ACHN (cell line): ENCODE data around the gene AZI2.
A peak's percentile ranks its signal among the peaks of the same experiment; 100 is the strongest.

Experiments used
- DNase-seq: peaks from one replicate; pipeline ENCODE4 v3.0.0-alpha.2; 2015
- in situ Hi-C: cut with HindIII; loops from 2 replicates; pipeline ENCODE4 v1.10.0; 2017; ENCODE audit warnings: low sequenced_read_pairs, low pct_ligation_motif_present, low pct_unique_long_range_greater_than_20kb

AZI2 gene, protein sequence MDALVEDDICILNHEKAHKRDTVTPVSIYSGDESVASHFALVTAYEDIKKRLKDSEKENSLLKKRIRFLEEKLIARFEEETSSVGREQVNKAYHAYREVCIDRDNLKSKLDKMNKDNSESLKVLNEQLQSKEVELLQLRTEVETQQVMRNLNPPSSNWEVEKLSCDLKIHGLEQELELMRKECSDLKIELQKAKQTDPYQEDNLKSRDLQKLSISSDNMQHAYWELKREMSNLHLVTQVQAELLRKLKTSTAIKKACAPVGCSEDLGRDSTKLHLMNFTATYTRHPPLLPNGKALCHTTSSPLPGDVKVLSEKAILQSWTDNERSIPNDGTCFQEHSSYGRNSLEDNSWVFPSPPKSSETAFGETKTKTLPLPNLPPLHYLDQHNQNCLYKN

DNA sequence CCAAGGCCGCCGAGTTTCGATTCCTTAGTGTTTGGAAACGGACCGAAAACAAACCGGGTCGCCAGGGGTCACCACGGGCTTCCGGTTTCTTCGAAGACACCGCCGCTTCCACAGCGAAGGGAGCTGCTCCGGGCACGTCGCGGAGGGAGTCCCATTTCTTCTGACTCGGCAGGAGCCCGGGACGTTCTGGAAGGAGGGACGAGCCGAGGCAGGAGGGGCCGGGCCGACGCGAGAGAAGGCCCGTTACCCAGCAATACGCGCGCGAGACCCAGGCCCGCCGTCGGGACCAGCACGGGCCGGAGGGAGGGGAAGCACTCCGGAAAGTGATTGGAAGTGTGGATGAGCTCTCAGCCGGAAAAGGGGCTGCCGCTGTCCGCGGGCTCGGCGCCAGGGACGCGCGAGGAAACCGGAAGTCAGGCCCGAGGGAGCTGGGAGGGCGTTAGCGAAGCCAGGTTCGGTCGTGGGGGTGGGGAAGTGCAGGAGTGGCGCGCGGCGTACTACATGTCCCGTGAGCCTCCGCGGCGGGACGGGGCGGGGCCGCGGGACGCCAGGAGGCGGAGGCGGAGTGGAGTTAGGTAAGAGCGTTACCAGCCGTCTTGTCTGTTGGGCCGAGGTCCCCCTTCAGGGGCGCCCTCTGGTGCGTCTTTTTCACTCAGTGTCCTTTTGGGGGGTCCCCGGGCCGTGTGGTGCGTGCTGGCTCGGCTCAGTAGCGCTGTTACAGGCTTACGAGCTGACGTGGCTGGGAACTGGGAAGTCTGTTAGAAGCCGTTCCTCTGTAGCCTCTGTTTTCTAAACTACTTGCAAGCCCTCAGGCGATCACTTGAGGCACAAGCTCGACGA, at the start of gene AZI2, which contains the start of gene ZCWPW2:
TSS of gene AZI2 (minus strand) at position 196 of the 840 bp plus-strand sequence. CDS start 8,207 bp downstream, outside the sequence.
TSS of gene ZCWPW2 (plus strand) at position 93 of the 840 bp plus-strand sequence. CDS start 64,348 bp downstream, outside the sequence.
- in situ Hi-C loops, result no loop called here
- DNase-seq, result peak; percentile 93

DNA sequence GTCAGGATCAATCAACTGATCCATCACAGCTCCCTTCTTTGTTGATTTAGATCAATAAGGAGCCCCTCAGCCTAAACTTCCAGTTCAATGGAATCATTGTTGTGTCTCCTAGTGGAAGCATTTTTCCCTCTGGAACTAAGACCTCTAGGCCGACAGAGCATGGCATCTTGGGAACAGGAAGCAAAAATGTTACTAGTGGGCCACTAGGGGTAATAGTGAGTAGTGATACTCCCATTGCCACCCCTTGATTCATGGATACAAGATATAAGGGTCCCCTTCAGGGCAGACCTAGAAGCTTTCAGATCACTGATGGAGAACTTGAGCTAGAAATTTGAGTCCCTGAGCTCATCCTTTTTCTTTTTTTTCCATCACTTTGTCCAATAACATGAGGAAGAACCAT, 40.4 kb upstream of the AZI2 start:
- in situ Hi-C loops, result no loop called here
- DNase-seq, result no peak

DNA sequence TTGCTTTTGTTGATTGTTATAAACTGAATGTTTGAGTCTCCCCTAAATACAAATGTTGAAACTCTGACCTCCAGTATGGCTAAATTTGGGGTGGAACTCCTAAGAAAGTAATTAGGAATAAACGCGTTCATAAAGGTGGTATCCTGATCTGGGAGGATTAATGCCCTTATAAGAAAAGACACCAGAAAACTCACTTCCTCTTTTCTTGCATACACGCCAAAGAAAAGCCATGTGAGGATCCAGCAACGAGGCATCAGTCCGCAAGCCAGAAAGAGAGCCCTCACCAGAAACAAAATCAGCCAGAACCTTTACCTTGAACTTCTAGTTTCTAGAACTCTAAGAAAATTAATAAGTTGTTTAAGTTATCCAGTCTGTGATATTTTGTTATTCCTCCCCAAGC, 37.4 kb upstream of the AZI2 start:
- in situ Hi-C loops, result no loop called here
- DNase-seq, result no peak

DNA sequence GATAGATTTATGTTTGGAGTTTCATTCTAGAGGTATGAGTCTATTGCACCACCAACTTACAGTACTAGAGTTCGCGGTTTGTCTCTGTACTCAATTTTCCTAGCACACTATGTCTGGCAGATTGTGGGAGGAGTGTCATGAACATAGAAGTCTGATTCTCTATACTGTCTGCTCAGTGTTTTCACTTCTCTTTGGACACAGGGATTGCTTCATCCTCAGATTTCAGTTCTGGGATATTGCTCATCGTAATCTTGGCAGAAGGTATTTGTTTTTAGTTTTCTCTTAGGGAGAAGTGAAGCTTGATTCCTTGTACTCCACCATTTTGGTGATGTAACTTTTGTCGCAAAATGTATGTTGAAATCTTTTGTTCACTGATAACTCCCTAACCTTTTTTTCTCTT, 27.8 kb upstream of the AZI2 start:
- DNase-seq, result no peak
- in situ Hi-C loops, result no loop called here

DNA sequence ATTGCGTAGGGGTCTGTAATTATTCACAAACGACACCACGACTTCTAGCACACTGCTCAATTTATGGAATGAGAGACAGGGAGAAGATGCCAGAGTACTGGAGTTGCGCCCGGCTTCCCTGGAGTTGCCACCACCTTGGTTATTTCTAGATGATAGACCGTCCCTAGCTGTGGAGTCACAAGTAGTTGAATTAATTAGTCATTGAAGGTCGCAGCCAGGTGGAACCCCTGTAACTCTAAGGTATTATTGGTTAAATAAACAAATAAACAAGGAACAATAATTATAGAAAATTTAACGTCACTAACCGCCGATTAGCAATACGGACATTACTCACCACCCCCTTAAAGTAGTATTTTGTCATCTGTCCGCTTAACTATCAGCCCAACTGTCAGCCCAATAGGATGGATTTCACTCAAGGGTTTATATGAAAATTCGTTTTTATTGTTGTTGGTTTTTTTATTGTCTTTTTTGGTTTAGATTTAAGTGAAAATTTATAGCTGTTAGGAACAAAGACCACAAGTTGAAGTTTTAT, 911 bp upstream of the AZI2 start:
- DNase-seq, result no peak
- in situ Hi-C loops, result no loop called here

DNA sequence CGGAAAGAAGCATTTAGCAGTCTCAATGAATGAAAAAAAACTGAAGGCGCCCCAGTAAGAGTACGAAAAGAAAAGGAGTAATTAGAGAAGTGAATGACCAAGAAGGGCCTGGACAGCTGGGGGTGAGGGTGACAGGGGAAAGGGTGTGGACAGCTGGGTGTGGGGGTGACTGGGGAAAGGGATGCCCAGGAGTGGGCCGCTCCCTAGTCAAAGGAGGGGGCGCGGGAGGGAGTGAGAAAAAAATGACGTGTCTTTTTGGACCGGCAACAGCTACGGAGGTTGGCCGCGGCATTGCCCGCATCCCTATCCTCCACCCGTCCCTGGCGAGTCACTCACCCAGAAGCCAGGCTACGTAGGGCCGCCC, 377 bp downstream of the AZI2 start:
- no peak for DNase-seq

DNA sequence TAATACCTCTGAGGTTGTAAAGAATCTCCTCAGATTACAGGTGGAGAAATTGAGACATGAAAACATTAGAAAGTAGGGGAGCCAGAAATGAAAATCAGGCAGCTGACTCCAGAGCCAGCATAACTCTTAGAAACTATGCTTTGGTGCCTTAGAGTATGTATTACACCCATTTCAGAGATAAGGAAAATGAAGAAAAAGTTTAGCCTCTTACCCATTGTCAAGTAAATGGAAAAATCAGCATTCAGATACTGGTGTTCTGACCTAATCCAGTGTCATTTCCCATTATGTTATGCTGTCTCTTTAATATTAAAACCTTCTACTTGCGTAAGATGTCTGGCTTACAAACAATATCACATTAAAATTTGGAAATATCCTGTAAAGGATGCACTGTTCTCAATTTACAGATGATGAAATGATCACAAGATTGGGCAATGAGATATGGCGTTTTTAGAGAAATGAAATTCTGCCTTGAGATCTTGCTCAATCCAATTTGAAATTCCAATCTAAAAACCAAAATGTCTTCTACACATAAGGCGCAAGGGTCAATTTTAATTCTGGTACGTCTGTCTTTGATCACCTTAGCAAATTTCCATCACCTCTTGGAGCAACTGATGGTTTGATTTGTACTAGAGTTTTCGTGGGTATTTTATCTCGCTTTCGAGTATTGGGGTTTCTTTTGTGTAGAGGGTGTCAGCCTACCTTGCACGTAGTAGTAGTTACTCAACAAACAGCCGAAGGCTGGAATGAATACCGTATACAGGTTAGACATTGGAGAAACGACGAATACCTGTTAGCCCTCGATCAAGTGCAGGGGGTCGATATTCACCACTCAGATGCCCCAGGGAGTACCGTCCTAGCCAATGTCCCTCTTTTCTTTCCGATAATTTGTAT, 1.0 kb downstream of the AZI2 start:
- DNase-seq, result peak; percentile 3

More for the DNA sequence above, 377 bp downstream of the AZI2 start:
- in situ Hi-C loops, result no loop called here

DNA sequence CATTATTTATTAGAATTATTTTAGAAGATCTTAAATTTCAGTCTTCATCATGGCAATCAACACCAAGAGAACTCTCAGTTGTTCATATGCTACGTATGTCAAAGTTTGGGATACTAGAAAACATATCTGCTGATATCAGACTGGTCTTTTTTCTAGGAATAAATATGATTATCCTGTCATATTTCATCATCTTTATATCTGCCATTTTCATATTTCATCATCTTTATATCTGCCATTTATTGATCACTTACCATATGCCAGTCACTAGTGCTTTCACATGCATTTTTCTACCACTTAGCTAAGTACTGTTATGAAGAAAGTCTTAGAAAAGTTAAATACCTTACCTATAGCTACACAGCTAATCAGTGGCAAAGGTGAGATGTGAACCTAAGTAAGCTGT, 2.9 kb downstream of the AZI2 start:
- in situ Hi-C loops, result no loop called here

More for the DNA sequence above, 1.0 kb downstream of the AZI2 start:
- in situ Hi-C loops, result no loop called here

DNA sequence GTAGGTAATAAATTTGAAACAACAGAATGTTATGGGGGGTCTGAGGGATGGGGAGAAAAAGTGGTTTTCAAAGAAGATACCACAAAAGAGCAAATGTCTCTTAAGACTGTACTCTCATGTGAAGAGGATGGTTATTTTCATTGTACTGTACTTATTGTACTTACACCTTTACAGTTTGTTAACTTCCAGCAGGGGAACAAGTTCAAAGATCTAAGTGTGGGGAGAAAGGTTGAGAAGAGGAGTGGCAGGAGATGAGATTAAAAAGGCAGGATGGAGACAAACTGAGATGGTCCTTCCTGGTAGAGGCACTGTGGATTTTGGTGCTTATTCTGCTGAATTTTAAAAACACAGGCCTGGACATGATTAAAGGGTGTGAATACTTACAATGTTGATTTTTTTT, 5.5 kb downstream of the AZI2 start:
- in situ Hi-C loops, result no loop called here
- no peak for DNase-seq

More for the DNA sequence above, 2.9 kb downstream of the AZI2 start:
- no peak for DNase-seq

DNA sequence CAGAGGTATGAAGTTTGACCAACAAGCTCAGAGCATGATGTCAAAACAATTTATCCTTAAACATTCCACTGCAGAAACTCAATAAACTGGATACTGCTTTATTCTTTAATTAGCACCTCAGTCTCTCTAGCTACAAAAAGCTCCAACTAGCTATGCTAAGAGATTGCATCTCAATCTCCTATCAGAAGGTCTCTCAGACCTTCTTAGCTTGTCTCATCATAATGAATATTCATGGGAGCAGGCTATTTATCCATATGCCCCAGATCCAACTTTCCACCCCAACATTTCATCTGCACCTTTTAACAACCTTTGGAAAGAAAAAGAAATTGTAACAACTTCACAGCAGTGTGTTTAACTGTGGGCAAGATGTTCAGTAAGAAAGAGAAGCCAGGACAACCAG, 11.4 kb downstream of the AZI2 start:
- DNase-seq, result no peak
- in situ Hi-C loops, result no loop called here

DNA sequence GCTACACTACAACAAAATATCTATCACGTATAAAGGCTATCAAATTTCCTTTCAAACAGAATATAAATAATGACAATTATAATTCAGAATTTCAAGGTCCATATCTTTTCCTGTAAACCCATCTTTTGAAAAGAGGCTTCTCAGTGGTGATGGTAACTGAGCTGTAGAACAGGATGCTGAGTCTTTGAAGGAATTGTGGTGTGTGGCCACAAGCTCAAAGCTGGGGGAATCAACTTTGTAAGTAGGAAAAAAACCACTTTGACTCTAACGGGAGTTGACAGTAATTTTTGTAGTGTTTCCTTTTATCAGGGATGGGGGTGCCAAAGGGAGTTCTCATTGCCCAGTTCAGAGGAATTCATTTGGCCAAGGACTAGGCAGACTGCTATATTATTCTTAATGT, 13.4 kb downstream of the AZI2 start:
- in situ Hi-C loops, result no loop called here
- DNase-seq, result no peak

DNA sequence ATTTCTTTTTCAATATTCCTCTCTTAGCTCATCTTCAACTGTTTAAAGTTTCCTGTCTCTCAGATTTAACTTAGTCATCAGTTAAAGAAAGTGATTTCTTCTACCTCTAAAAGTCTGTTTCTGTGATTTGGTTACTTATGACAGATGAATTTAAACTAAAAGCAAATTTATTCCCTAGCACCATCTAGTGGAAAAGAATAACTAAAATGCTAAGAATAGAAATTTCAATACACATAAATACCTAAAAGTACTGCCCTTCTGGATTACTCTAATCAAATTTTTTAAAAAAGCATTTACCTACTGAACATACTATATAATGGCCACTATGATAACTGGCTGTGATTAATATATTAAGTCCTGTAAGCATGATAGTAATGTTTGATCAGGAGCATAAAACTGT, 14.1 kb downstream of the AZI2 start:
- peak; percentile 6 for DNase-seq
- in situ Hi-C loops, result no loop called here

DNA sequence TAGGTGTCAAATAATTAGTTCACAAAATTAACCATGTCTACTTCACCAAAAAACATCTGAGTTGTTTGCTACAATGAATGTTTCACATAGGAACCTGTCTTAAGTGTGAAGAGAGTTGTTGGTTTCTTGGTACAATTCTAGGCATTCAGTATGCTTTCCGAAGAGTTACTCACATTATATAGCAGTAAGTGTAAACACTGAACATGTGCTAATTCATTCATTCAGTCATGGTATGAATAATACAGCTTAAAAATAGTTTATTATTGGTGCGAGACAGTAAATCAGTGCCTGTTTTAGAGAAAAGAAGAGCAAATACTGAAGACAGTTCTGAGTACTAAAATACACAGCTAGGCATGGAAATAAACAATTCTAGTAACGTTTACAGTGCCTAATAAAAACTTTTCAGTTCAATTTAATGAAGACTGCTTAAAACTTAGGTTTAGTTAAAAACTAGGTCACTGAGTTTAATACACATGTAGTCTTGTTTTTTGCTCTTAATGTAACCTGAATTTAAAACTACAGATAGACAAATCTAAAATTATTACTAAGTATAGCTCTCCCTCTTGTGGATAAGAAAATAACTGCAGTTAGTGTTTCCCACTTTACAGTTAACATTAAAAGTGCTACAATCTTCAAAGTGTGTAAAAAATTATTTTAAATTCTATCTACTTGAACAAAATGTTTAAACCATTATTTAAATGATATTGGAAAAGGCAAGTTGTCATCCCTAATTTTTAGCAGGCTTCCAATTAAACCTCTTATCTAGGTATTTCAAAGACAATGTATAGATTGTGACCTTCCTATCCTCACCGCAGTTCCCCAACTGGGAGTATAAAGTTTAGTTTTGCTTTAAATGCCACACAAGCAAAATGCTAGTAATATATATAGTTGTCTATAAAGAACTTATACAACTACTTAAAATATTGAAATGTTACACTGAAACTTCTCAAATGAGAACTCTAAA, 20.2 kb downstream of the AZI2 start:
- DNase-seq, result peak; percentile 50
- in situ Hi-C loops, result no loop called here

DNA sequence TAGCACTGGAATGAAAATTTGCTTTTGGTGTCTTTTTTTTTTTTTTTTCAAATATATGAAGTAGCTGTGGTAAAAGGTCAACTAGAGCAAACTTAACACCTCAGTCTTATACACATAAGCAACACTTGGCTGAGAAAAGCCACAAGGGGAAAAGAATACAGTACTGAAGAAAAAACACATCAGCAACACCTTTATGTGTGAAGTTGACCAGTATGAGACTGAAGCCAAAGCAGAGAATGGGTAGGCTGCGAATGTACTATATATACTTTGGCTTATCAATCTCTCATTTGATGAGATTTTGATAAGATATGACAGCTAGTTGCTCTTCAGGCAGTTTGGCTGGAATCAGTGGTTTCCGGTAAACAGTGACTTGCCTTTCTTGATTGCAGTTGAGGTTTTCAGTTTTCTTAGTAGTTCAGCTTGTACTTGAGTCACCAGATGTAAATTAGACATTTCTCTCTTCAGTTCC, 22.1 kb downstream of the AZI2 start:
- in situ Hi-C loops, result no loop called here
- no peak for DNase-seq

DNA sequence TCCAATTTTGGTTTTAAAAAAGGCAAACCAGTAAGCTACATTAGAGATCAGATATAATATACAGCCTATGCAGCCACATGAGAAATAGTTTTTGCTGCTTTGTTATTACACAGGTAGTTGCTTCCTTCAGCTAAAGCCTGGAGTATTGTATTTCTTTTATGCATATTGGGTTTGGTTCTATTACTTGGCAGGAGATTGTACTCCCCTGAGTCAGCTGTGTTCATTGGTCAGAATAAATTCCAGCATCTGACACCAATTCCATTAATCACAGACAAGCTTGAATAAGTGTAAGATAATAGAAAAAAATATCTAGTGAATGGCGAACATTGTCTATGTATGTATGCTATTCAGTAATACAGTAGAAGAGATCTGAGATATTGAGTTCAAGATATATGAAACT, 26.2 kb downstream of the AZI2 start:
- in situ Hi-C loops, result no loop called here

DNA sequence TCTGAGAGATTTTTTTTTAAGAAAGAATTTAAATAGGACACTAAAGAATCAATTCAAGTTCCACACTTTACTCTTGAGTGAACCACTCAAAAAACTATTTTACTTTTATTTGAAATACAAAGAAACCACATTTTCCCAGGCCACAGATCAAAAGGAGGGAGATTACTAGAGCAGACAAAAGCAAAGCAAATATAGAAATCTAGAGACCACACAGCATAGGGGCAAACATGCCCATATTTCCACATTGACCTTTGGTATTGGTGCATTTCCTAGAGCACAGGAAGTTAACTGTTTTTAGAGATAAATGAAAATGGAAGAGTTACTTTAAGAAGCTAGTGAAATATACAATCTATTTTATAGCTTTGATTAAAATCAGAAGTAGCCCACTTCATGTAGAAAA, 27.6 kb downstream of the AZI2 start:
- in situ Hi-C loops, result no loop called here
- no peak for DNase-seq

More for the DNA sequence above, 26.2 kb downstream of the AZI2 start:
- DNase-seq, result no peak

DNA sequence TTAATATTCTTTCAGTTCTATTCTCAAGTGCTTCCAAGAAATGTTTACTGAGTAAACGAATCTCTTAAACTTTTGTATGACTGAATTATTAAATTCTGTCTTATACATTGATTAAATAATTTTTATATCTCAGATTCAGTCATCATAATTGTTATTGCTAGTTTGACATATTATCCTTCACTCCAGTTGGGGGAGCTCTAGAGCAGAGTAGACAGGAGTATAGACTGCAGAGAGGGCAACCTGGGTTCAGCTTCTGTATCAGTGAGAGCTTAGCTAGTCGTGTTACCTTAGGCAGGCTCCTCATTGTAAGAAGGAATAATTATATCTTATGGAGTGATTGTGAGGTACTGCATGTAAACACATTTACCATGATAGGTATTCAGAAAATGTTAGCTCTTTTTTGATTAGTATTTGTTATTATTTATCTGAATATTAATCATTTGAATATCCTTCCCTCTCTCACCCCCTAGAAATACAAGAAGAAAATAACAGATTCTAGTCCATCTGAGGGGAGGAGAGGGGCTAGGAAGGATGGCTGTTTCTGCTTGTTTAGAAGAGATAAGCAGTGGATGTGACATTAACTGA, 31.1 kb downstream of the AZI2 start:
- peak; percentile 61 for DNase-seq
- in situ Hi-C loops, result no loop called here
